Stimulated activated naive CD8-positive, alpha-beta T cell treated with anti-CD3 and anti-CD28 coated beads, Interleukin-15, amount 100 ng/mL, for 72 hours (primary cell): ENCODE results near the gene LUM.
"Not testable (repeated sequence)": the region's sequence is repeated elsewhere in the genome, so short reads cannot be mapped to it uniquely, and the experiment has no call there.

Source experiments
- ATAC-seq: fragments of 150-1000 bp; cut with Tn5 transposase; 2 replicates; pipeline ENCODE4 v1.10.0; 2021; ENCODE audit warnings: mild to moderate bottlenecking, moderate library complexity
- DNase-seq, 2 donors: peaks; one replicate each; pipeline ENCODE4 v3.0.0; 2021 to 2022
- H3K27ac Mint-ChIP-seq, 2 donors: one replicate each; pipeline ENCODE4 v1.8.0; 2022; ENCODE audit warnings: mild to moderate bottlenecking in 2 of 2, mixed read lengths in 2 of 2, moderate library complexity in 2 of 2
- H3K27me3 Mint-ChIP-seq: one replicate; pipeline ENCODE4 v1.8.0; 2022; ENCODE audit warnings: mixed read lengths
- H3K4me1 Mint-ChIP-seq: one replicate; pipeline ENCODE4 v1.8.0; 2022; ENCODE audit warnings: mild to moderate bottlenecking, mixed read lengths
- H3K4me3 Mint-ChIP-seq, 2 donors: one replicate each; pipeline ENCODE4 v1.8.0; 2022; ENCODE audit warnings: mild to moderate bottlenecking in 2 of 2, mixed read lengths in 2 of 2, moderate library complexity in 1 of 2
- H3K9me3 Mint-ChIP-seq, 2 donors: one replicate each; pipeline ENCODE4 v1.8.0; 2022; ENCODE audit warnings: mixed read lengths in 2 of 2

The LUM gene

DNA sequence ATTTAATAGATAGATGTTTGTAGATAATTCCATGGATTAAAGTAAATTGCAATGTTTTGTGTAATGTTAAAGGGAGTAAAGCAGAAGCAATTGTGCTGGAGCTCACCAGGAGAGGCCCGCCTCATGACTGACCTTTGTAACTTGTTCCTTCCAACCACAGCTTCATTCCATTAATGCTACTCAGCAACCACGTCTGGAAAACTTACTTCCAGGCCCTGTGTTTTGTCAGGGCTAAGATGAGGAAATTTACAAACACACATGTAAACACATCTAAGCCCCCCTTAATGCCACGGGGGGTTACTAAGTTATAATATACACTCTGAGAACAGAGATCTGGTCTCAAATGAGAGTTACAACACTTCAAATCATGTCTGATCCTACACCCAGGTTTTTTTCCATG lies 12.4 kb downstream of the LUM start:
- H3K27me3 Mint-ChIP-seq = no peaks in the 10 kb centered on the region
- no peak overlapping the region for H3K4me3 Mint-ChIP-seq
- no peak for ATAC-seq
- H3K27ac Mint-ChIP-seq = no peak overlapping the region
- DNase-seq = no peak
- H3K4me1 Mint-ChIP-seq = no peaks in the 10 kb centered on the region
- no peaks in the 10 kb centered on the region for H3K9me3 Mint-ChIP-seq

- no peak for ATAC-seq
- H3K4me1 Mint-ChIP-seq = no peaks in the 10 kb centered on the region
- no peaks in the 10 kb centered on the region for H3K27me3 Mint-ChIP-seq
- H3K27ac Mint-ChIP-seq = no peak overlapping the region
- no peaks in the 10 kb centered on the region for H3K9me3 Mint-ChIP-seq
- DNase-seq = no peak
- no peak overlapping the region for H3K4me3 Mint-ChIP-seq
Observed at GRCh38 chr12:91098461-91098860, 12.8 kb downstream of the LUM start.

- peaks cover 8 to 11% of the 10 kb centered on the region in 2 donors for H3K9me3 Mint-ChIP-seq
- no peak overlapping the region for H3K4me3 Mint-ChIP-seq
- no peak overlapping the region for H3K27ac Mint-ChIP-seq
- no peaks in the 10 kb centered on the region for H3K4me1 Mint-ChIP-seq
- no peaks in the 10 kb centered on the region for H3K27me3 Mint-ChIP-seq
- DNase-seq (no peak), ATAC-seq (no peak)
Observed at GRCh38 chr12:91094957-91095356, 16.3 kb downstream of the LUM start.

DNA sequence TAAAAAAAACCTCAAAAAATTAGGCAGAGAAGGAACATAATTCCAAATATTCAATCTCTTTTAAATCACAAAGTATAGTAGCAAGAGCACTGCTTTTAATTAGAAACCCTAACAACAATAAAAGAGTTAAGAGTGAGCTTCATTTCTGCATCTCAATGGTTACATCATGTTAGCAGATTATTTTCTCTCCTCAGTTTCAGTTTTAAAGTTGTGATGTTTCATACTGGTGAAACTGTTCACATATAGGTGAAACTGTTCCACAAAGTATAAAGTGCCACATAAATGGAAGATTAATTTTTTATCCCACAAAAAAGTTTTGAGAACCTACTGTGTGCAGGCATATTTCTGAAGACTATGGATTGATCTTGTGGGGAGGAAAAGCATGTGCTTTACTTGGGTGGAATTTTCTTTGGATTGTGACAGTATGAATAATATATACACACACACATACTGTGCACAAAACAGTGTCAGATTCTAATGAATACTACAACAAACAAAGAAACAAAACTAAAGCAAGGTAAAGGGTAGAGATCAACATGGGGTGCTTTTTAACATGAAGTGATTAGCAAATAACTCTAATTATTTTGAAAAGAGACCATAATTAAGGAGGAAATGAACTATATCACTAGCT lies 17.1 kb downstream of the LUM start:
- Mint-ChIP-seq H3K9me3 (peaks cover 14 to 19% of the 10 kb centered on the region in 2 donors), H3K4me3 (no peak overlapping the region), H3K4me1 (no peaks in the 10 kb centered on the region), H3K27me3 (no peaks in the 10 kb centered on the region), H3K27ac (no peak overlapping the region)
- ATAC-seq = no peak
- DNase-seq = no peak

- Mint-ChIP-seq H3K9me3 (peaks cover 22 to 27% of the 10 kb centered on the region in 2 donors), H3K4me1 (no peaks in the 10 kb centered on the region), H3K27me3 (no peaks in the 10 kb centered on the region), H3K27ac (no peak overlapping the region), H3K4me3 (no peak overlapping the region)
- DNase-seq = no peak
- ATAC-seq = no peak
Observed at GRCh38 chr12:91093341-91093740, 18.0 kb downstream of the LUM start.

DNA sequence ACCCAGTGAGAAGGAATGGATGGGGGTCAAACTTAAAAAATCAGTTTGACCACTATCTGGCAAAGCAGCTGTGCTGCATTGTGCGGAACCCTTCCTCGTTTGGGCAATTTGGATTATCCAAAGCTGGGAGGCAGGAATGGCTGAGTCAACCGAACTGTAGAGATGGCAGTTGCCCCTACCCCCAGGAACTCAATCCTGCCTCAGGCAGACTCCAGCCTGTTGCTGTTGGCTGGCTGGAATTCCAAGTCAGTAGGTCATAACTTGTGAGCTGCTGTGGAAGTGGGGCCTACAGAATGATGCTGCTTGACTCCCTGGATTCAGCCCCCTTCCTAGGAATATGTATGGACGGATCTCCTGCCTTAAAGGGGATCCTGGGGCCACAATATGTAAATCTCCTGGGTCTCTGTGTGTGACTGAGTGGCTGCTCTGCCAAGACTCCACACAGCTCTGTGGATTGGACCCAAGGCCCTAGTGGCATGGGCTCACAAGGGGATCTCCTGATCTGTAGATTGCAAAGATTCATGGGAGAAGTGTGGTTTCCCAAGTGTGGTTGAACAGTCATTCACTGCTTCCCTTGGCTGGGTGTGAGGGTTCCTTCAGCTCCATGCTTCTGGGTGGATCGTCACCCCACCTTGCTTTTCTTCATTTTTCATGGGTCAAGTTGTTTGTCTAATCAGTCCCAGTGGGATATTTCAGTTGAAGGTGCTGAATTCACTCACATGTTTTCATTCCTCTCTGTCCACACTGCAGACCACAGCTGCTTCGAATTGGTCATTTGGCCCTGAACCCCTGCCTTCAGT lies 19.2 kb downstream of the LUM start:
- Mint-ChIP-seq H3K27ac (no peak overlapping the region), H3K4me3 (no peak overlapping the region), H3K27me3 (no peaks in the 10 kb centered on the region), H3K9me3 (peaks cover 25 to 31% of the 10 kb centered on the region in 2 donors), H3K4me1 (no peaks in the 10 kb centered on the region)
- DNase-seq (no peak), ATAC-seq (no peak)

DNA sequence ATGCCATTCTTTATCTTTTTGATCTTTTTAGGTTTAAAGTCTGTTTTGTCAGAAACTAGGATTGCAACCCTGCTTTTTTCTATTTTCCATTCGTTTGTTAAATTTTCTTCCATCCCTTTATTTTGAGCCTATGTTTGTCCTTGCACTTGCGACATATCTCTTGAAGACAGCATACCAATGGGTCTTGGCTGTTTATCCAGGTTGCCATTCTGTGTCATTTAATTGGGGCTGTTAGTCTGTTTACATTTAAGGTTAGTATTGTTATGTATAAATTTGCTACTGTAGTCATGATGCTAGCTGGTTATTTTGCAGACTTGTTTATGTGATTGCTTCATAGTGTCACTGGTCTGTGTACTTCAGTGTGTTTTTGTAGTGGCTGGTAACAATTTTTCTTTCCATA lies 21.3 kb downstream of the LUM start:
- peaks cover 25 to 31% of the 10 kb centered on the region in 2 donors for H3K9me3 Mint-ChIP-seq
- not testable (repeated sequence) for DNase-seq, H3K27ac Mint-ChIP-seq, H3K4me3 Mint-ChIP-seq, H3K4me1 Mint-ChIP-seq, ATAC-seq, H3K27me3 Mint-ChIP-seq

GRCh38 chr12:91080041-91080440 lies 31.3 kb downstream of the LUM start:
- ATAC-seq = no peak
- Mint-ChIP-seq H3K4me1 (no peaks in the 10 kb centered on the region), H3K27ac (no peak overlapping the region), H3K9me3 (no peaks in the 10 kb centered on the region), H3K27me3 (no peaks in the 10 kb centered on the region), H3K4me3 (no peak overlapping the region)
- DNase-seq = no peak

- H3K4me3 Mint-ChIP-seq = no peak overlapping the region
- DNase-seq (no peak), ATAC-seq (no peak)
- H3K27ac Mint-ChIP-seq = no peak overlapping the region
- H3K27me3 Mint-ChIP-seq = no peaks in the 10 kb centered on the region
- H3K4me1 Mint-ChIP-seq = no peaks in the 10 kb centered on the region
- H3K9me3 Mint-ChIP-seq = no peaks in the 10 kb centered on the region
Observed at GRCh38 chr12:91078501-91078900, 32.8 kb downstream of the LUM start.

DNA sequence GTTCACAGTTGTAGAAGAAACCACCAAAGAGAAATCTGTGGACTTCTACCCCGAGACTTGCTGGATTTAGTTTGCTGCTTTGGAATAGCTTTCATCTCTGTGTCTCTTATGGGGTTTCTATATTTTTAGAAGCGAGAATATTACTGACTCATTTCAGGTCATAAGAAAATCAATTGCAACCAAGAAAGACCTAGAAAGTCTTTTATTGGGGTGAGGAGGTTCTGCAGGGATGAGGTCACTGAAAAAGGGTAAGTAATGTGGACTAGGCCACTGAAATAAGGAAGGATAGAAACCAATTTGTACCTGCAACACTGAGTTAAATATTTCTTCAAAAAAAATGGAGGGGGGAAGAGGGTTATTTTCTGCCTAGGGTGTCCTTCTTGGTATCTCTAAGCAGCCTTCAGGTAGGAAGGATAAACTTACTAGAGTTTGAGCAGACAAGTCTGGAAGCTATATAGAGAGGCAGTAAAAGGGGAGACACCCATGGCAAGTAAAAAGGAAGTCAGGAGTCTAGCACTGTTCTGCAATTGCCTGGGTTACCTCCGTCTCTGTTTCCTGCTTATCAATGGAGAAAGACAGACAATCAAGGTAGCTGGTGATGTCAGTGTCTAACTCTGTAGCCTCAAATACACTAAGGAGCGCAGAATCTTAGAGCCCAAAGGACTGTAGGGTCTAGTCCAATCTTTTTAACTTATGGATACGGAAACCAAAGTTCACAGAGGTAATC lies 33.9 kb downstream of the LUM start:
- no peaks in the 10 kb centered on the region for H3K4me1 Mint-ChIP-seq
- H3K27me3 Mint-ChIP-seq = no peaks in the 10 kb centered on the region
- DNase-seq = no peak
- no peak overlapping the region for H3K4me3 Mint-ChIP-seq
- H3K9me3 Mint-ChIP-seq = no peaks in the 10 kb centered on the region
- H3K27ac Mint-ChIP-seq = no peak overlapping the region
- ATAC-seq = no peak

DNA sequence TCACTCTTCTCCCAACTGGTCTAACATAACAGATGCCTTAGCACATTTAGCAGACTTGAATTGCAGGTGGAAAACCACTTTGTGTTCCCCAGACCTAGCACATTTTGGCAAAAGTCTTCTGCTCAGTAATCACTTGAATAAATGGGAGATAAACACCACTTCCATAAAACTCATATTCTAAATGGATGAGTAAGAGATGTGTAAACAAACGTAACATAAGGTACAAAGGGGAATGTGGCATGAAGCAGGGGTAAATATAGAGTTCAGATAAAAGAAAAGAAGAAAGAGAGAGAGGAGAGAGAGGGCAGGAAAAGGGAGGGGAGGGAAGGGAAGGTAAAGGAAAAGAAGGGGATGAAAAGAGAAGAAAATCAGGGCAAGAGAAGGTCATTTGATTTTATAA lies 36.4 kb downstream of the LUM start:
- H3K4me3 Mint-ChIP-seq = no peak overlapping the region
- DNase-seq = no peak
- H3K27ac Mint-ChIP-seq = no peak overlapping the region
- no peaks in the 10 kb centered on the region for H3K4me1 Mint-ChIP-seq
- ATAC-seq = no peak
- H3K9me3 Mint-ChIP-seq = no peaks in the 10 kb centered on the region
- H3K27me3 Mint-ChIP-seq = no peaks in the 10 kb centered on the region

GRCh38 chr12:91074154-91074709 lies 37.1 kb downstream of the LUM start:
- ATAC-seq = no peak
- Mint-ChIP-seq H3K4me3 (no peak overlapping the region), H3K4me1 (no peaks in the 10 kb centered on the region), H3K27me3 (no peaks in the 10 kb centered on the region), H3K9me3 (no peaks in the 10 kb centered on the region), H3K27ac (no peak overlapping the region)
- DNase-seq = no peak

- Mint-ChIP-seq H3K27ac (no peak overlapping the region), H3K9me3 (no peaks in the 10 kb centered on the region), H3K4me1 (no peaks in the 10 kb centered on the region), H3K27me3 (no peaks in the 10 kb centered on the region), H3K4me3 (no peak overlapping the region)
- DNase-seq = no peak
- ATAC-seq = no peak
Observed at GRCh38 chr12:91073426-91073825, 37.9 kb downstream of the LUM start.

DNA sequence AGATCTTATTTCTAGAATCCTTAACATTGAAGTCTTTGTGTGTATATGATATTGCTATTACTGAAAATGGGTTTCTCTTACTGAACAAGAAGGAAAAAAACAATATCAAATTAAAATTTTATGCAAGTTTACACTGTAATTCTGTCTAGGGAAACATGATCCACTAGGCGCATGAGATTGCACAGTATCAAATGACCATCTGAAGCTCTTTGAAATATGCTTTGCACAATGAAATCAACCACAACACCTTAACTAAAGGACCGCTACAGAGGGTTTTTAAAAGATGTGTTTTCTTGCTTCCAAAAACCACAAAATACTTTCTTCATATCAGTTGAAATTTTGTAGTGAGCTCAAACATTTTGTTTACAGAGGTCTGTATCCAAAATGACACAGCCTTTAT lies 38.4 kb downstream of the LUM start:
- Mint-ChIP-seq H3K27ac (no peak overlapping the region), H3K9me3 (no peaks in the 10 kb centered on the region), H3K27me3 (no peaks in the 10 kb centered on the region), H3K4me1 (no peaks in the 10 kb centered on the region), H3K4me3 (no peak overlapping the region)
- ATAC-seq (no peak), DNase-seq (no peak)

- ATAC-seq = no peak
- no peaks in the 10 kb centered on the region for H3K9me3 Mint-ChIP-seq
- no peaks in the 10 kb centered on the region for H3K27me3 Mint-ChIP-seq
- H3K27ac Mint-ChIP-seq = no peak overlapping the region
- no peak for DNase-seq
- no peak overlapping the region for H3K4me3 Mint-ChIP-seq
- H3K4me1 Mint-ChIP-seq = no peaks in the 10 kb centered on the region
Observed at GRCh38 chr12:91070936-91071335, 40.4 kb downstream of the LUM start.

GRCh38 chr12:91065396-91065795 lies 45.9 kb downstream of the LUM start:
- Mint-ChIP-seq H3K27ac (no peak overlapping the region), H3K9me3 (no peaks in the 10 kb centered on the region), H3K4me3 (no peak overlapping the region), H3K27me3 (no peaks in the 10 kb centered on the region), H3K4me1 (no peaks in the 10 kb centered on the region)
- ATAC-seq = no peak
- no peak for DNase-seq
